Glomerular visceral epithelial cell (primary cell): ENCODE data around the gene PLAC8L1.

Experiments
- DNase-seq: peaks from one replicate; pipeline ENCODE4 v3.0.0-alpha.2; 2016; ENCODE audit errors: extremely low spot score

The PLAC8L1 gene

GRCh38 chr5:146079695-146080373 is 25.5 kb downstream of the PLAC8L1 start:
- peak; percentile 70 for DNase-seq

DNA sequence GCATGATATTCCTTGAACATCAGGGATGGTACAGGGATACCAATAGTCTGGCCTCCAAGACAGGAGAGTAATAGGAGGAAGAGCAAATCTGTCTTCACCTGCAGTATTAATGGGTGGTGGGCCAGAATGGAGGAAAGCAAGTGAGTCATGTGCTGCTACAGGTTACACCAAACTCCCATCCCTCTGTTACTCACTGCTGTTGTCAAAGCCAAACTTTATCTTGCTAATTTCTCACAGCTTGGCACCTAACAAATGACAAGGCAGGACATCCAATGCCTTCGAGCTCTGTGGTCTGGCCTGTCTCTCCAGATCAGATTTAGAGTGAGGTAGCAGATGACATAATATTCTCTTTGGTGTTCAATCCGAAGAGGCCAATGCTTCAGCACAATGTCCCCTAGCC is 26.8 kb downstream of the PLAC8L1 start:
- DNase-seq: no peak

- DNase-seq: no peak
Measured at GRCh38 chr5:146076455-146076854, 28.9 kb downstream of the PLAC8L1 start.

- DNase-seq: no peak
Measured at GRCh38 chr5:146076028-146076427, 29.3 kb downstream of the PLAC8L1 start.

GRCh38 chr5:146073239-146073900 is 32.0 kb downstream of the PLAC8L1 start:
- DNase-seq: no peak

GRCh38 chr5:146072595-146072994 is 32.8 kb downstream of the PLAC8L1 start:
- DNase-seq: no peak

DNA sequence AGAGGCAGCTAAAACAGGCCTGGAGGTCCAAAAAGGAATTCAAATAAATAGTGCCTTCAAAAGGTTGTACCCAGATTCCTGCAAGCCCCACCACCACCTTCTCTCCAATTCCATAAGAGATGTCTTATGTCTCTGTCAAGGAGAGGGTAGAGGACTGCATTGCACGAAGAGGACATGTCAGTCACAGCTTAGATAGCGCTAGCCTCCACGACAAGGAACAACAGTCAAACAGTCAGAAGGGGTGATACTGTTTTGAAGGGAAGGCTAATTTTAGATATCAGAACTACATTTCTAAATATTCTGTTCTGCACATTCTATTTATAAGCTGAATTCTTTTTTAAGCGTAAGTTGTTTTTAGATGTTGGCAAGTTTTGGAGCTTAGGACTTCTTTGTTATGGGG is 34.2 kb downstream of the PLAC8L1 start:
- DNase-seq: no peak

- no peak for DNase-seq
Measured at GRCh38 chr5:146070746-146071145, 34.6 kb downstream of the PLAC8L1 start.

- no peak for DNase-seq
Measured at GRCh38 chr5:146069780-146070099, 35.6 kb downstream of the PLAC8L1 start.

DNA sequence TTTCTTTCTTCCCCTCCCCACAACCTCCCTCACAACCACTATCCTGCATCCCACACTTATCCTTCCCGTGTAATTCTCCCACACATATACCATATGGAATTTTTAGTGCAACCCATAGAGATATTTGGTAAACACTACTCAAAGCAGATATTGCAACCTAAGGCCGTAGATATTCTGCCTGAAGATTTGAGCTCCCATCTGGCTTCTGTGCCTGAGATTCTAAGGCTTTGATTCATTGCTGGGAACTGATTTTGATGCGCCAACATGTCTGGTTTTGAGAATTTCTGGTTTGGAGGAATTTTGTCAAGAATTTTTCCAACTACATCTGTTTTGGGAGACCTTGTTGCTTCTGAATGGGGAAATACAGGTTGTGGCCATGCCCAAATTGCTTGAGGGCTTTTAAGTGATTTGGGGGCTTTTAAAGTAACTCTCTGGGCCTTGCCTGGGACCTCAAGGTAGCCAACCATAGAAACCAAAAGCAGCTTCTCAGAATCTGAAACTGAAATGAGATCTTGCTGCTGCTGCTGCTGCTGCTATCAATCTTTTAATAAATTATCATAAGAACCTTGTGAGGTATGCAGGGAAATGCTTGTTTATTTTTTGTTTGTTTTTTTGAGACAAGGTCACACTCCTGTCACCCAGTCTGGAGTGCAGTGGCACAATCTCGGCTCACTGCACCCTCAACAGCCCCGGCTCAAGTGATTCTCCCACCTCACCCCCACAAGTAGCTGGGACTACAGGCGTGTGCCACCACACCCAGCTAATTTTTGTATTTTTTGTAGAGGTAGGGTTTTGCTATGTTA is 36.2 kb downstream of the PLAC8L1 start:
- DNase-seq: no peak

- no peak for DNase-seq
Measured at GRCh38 chr5:146068206-146068605, 37.2 kb downstream of the PLAC8L1 start.

DNA sequence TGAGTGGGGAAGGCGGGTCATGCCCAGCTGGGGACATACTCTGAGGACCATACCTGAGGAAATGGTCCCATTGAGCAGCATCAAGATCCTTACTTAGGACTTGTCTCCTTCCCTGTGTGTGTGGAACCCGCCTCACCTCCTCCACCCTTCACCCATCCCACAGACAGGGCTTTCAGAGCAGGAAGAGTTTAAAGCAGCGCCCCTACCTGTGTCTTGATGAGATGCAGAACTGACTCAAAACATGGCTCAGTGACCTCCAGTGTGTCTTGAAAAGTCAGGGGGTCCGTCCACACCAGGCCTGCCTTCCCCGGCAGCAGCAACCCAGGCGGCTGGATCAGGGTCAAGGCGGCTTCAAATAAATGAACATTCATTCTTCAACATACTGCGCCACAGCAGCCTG is 38.4 kb downstream of the PLAC8L1 start:
- no peak for DNase-seq

GRCh38 chr5:146060221-146060585 is 45.2 kb downstream of the PLAC8L1 start:
- no peak for DNase-seq

- no peak for DNase-seq
Measured at GRCh38 chr5:146059460-146060220, 45.7 kb downstream of the PLAC8L1 start.

- no peak for DNase-seq
Measured at GRCh38 chr5:146055432-146055831, 49.9 kb downstream of the PLAC8L1 start.

GRCh38 chr5:146052780-146053179 is 52.6 kb downstream of the PLAC8L1 start:
- DNase-seq: no peak

DNA sequence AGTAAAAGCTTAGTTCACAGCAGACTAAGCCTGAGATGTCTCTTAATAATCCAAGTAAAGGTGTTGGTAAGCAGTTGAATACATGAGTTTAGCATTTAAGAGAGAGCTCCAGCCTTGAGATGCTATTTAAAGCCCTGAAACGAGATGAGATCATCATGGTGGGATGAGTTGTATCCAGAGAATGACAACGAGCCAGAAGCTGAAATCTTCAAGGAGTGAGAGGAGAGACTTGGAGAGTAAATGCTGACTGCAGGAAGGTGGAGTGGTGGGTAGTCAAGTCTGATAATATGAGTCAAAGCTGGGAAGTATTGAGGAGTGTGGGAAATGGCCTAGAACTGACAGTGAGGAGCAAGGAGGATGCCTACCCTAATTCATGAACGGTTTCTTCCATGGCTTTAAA is 53.7 kb downstream of the PLAC8L1 start:
- peak; percentile 18 for DNase-seq

- no peak for DNase-seq
Measured at GRCh38 chr5:146050086-146050485, 55.3 kb downstream of the PLAC8L1 start.

DNA sequence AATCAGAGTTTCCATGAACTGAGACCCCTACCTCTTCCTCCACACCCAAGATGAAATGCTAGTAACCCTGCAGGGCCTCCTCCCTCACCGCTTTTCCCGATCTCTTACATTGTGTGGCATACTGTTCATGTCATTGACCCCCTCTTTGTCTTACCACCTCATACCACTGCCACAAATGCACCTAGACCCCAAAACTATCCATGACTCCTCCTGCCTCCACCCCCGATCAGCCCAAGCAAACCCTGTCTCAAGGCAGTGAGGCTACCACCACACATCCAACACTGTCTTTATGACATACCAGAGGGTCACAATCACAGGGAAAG is 55.7 kb downstream of the PLAC8L1 start:
- DNase-seq: no peak

GRCh38 chr5:146048994-146049703 is 56.2 kb downstream of the PLAC8L1 start:
- DNase-seq: peak; percentile 77

DNA sequence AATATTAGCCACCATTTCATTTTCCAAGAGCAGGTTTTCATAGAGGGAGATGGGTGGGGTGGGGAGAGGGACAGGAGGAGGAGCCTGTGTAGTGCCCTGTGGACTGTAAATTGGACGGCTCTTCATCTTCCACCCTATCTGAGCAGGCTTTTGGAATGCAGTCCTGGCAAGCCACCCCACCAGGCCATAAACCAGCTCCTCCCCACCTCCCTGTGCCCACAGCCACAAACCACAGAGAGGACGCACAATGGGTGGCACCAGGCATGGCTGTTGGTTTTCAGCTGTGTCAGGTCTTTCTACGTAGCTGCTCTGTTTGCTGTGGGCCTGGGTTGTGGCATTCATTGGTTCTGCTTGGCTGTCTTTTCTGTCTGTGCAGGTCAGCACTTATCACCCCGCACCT is 58.0 kb downstream of the PLAC8L1 start:
- peak; percentile 90 for DNase-seq

GRCh38 chr5:146043722-146044121 is 61.7 kb downstream of the PLAC8L1 start:
- DNase-seq: no peak
